Lower leg skin (tissue), 3 donors: ENCODE results near the gene HBG1.

Source experiments
- POLR2A ChIP-seq, 2 donors: fragments of 450-650 bp; IDR thresholded peaks; one replicate each; pipeline ENCODE4 v1.6.1; 2016 to 2017; ENCODE audit warnings: antibody characterized with exemption in 2 of 2, mild to moderate bottlenecking in 1 of 2, moderate library complexity in 1 of 2
- TF ChIP-seq, protein P1 (sequence below), 3 donors: fragments of 450-650 bp; IDR thresholded peaks; one replicate each; pipeline ENCODE4 v1.5.1; 2016; ENCODE audit warnings: antibody characterized with exemption in 3 of 3, mild to moderate bottlenecking in 3 of 3, moderate library complexity in 2 of 3

DNA sequence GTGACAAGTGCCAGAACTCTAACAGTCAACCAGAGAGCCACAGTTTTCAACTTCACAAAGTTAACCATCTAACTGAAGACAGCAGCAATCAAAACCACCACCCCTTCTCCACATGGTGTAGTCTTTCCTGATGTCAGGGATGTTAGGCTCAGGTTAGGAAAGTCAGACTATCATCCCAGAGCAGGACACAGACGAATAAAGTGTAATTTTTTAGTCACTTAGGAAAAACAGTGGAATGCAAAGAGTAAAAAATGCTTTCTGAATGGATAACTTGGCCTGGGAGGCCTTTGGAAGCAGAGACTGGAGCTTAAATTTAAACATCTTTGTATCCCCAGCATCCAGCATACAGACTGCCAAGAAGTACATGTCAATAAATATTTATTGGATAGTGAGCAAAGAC lies 36.7 kb upstream of the HBG1 start:
- TF ChIP-seq, protein P1, sequence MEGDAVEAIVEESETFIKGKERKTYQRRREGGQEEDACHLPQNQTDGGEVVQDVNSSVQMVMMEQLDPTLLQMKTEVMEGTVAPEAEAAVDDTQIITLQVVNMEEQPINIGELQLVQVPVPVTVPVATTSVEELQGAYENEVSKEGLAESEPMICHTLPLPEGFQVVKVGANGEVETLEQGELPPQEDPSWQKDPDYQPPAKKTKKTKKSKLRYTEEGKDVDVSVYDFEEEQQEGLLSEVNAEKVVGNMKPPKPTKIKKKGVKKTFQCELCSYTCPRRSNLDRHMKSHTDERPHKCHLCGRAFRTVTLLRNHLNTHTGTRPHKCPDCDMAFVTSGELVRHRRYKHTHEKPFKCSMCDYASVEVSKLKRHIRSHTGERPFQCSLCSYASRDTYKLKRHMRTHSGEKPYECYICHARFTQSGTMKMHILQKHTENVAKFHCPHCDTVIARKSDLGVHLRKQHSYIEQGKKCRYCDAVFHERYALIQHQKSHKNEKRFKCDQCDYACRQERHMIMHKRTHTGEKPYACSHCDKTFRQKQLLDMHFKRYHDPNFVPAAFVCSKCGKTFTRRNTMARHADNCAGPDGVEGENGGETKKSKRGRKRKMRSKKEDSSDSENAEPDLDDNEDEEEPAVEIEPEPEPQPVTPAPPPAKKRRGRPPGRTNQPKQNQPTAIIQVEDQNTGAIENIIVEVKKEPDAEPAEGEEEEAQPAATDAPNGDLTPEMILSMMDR (IDR thresholded peaks at IDR 0.05) = no peak
- no peak for TF ChIP-seq POLR2A (IDR thresholded peaks at IDR 0.05)
